ENCODE data around the gene LAMB1. TPM values are rescaled to one million over a fixed set of nuclear protein-coding genes. Genes with fewer than 3 reads are reported as not detected.

Gene LAMB1
- total RNA-seq, 1 donor = 332 TPM

DNA sequence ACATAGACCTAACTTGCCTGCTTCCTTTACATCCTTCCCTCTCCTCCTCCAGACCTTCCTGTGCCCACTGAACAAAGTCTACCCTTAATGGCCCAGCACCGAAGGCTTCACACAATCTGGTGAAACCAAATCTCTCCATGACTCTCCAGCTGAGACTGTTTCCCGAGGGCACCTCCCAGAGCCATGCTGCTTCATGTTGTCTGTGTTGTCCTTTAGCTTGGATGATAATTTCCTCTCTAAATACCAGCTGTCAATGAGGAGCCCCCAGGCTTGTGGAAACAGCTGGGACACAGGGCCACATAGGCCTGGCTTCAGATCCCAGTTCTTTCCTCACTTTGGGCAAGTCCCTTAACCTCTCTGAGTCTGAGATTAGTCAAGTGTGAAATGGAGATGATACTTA lies 57.6 kb downstream of the LAMB1 start:
- TF ChIP-seq, protein P1, sequence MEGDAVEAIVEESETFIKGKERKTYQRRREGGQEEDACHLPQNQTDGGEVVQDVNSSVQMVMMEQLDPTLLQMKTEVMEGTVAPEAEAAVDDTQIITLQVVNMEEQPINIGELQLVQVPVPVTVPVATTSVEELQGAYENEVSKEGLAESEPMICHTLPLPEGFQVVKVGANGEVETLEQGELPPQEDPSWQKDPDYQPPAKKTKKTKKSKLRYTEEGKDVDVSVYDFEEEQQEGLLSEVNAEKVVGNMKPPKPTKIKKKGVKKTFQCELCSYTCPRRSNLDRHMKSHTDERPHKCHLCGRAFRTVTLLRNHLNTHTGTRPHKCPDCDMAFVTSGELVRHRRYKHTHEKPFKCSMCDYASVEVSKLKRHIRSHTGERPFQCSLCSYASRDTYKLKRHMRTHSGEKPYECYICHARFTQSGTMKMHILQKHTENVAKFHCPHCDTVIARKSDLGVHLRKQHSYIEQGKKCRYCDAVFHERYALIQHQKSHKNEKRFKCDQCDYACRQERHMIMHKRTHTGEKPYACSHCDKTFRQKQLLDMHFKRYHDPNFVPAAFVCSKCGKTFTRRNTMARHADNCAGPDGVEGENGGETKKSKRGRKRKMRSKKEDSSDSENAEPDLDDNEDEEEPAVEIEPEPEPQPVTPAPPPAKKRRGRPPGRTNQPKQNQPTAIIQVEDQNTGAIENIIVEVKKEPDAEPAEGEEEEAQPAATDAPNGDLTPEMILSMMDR (IDR thresholded peaks at IDR 0.05; ENCODE audit: insufficient read depth, low read length) = no peak
- no peak for DNase-seq (ENCODE audit: low read depth)
- no peak overlapping the region for H3K4me3 ChIP-seq (ENCODE audit: low read depth, low read length)

DNA sequence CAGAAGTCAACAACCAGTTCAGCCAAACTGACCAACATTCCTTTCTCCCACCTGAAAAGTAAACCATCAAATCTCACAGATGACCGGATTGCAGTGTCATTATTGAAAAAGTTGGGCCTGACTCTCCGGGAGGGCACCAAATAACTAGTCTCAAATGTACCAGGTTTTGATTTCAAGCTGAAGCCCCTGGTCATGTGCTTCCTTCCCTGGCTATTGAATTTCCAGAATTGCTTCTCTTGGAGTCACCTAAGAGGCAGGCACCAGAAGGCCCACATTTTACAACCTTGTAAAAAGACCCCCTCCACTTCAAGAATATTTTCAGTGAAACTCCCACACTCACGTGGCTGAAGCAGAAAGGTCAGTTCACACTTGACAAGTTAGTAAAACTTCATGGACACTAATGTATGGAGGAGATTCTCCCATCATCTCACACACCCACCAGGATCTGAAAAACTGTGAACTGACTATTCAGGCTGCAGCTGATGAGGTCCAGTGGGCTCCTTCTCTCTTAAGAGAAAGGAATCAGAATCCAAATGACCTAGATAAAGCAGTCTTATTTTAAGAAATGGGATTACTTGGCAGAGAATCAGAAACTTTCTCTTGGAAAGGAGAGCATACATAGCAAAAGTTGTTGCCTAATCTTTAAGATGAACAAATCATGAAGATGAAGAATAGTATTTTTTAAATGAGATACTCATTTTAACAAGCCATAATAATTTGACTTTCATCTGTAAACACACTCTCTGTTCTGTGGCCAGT lies 58.4 kb downstream of the LAMB1 start:
- TF ChIP-seq, protein P1 (IDR thresholded peaks at IDR 0.05; ENCODE audit: insufficient read depth, low read length) = no peak
- DNase-seq (ENCODE audit: low read depth) = peak; percentile 64
- no peak overlapping the region for H3K4me3 ChIP-seq (ENCODE audit: low read depth, low read length)

DNA sequence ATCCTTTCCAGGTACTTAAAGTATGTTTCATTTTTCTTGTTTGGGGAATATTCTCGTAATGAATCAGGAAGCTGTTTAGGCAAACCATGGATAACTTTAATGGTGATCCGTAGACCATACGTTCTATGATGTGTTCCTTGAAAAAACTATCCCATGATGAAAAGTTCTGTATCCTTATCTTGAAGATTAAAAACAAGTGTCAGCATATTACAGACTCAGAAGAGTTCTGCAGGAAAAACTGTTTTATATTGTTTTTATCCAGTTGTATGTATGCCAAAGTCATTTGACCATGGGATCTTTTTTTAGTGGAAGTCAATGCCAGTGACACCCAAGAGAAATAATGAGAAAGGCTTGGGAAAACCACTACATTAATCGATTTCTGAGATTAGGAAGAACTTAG lies 59.9 kb downstream of the LAMB1 start:
- DNase-seq (ENCODE audit: low read depth) = no peak
- TF ChIP-seq, protein P1 (IDR thresholded peaks at IDR 0.05; ENCODE audit: insufficient read depth, low read length) = no peak
- H3K4me3 ChIP-seq (ENCODE audit: low read depth, low read length) = no peak overlapping the region

DNA sequence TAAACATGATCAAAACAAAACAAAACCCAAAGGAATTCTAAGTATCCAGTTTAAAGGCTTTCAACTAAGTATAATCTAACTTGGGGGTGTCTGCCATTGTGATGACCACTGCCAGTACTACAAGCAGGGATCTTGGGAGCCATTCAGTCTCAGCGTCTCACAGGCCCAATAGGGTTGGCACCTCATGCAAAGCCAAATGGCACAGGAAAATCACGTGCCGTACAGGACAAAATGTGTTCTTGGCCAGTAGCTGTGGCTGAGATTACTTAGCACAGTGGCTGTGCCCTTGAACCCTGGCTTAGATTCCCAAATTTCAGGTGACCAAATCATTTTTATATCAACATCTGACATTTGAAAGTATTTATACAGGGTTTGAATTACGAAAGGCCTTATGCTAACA lies 62.0 kb downstream of the LAMB1 start:
- TF ChIP-seq, protein P1 (IDR thresholded peaks at IDR 0.05; ENCODE audit: insufficient read depth, low read length) = no peak
- DNase-seq (ENCODE audit: low read depth) = no peak
- no peak overlapping the region for H3K4me3 ChIP-seq (ENCODE audit: low read depth, low read length)

DNA sequence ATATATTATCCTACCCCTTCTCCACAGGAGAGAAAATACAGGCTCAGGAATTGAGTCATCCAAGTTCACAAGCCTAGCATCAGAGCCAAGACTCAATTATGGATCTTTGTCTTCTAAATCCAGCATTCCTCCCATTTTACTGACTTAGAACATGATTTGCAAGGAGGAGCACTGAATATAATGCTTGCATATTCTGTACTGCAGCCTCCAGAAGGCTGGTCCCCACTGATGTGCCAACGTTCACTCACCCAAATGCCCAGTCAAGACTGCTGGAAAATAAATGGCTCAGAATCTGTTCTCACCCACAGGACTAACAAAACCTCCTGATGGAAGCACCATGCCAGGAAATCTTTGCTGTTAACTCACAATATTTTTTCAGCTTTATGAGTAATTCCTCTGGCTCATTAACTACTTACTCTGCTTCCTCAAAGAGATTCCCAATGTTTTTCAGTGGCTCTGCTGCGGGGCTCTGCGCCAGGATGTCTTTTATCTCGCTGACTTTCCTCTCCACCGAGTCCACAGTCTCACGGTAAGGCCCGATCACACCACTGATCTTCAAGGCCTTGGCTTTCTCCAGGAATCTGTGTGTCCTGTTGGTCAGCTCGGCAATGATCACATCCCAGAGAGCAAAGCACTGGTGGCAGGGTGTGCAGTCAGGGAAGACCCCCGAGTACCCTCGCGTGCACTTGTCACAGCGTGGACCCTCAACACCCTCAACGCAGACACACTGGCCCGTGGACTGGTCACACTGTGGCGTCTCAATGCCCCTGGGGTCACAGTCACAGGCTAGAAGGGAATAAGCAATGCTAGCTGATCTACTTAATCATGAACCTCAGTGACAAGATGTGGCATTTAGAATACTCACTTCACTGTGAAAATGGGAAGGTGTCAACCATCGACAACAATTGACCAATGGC lies 63.1 kb downstream of the LAMB1 start:
- TF ChIP-seq, protein P1 (IDR thresholded peaks at IDR 0.05; ENCODE audit: insufficient read depth, low read length) = no peak
- peak; percentile 96 for DNase-seq (ENCODE audit: low read depth)
- no peak overlapping the region for H3K4me3 ChIP-seq (ENCODE audit: low read depth, low read length)

DNA sequence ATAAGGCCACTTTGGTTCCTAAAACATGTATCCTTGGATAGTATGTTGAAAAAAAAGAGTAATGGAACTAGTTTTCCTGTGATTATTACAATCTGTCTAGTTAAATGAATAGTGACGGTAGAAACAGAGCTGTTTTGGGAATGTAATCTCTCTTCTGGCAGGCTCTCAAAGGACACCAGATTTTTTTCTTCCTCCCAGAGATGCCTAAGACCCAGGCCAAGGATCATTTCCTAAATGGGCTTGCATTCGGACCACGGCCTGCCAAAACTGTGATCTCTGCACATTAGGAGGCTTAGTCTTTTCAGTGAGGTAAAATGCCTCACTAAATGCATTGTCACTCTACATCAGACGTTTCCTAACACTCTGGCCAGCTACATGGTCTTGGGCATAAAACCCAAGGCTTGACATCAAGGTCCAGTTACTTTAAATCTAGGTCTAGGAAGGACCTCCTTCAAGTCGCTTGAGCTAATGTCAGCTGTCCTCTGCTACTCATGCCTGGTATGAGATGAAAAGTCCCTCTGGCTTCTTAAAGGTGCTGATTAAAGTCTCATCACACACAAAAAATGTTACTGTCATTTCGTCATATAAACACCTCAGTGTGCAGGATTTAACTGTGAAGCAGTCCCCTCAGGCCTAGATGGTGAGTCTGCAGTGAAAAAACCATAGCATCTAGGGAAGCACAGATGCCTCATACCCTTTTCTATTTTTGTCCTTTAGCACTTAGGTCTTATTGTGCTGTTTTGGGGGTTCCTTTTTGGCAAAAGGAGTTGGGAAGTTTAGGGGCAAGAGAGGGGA lies 64.3 kb downstream of the LAMB1 start:
- no peak overlapping the region for H3K4me3 ChIP-seq (ENCODE audit: low read depth, low read length)
- TF ChIP-seq, protein P1 (IDR thresholded peaks at IDR 0.05; ENCODE audit: insufficient read depth, low read length) = no peak
- DNase-seq (ENCODE audit: low read depth) = peak; percentile 88

All from fibroblast of the aortic adventitia (primary cell).